Measurements from ENCODE around the gene CCT5. TPM values are rescaled to one million over a fixed set of nuclear protein-coding genes. Genes with fewer than 3 reads are reported as not detected.
"Not testable (repeated sequence)": the region's sequence is repeated elsewhere in the genome, so short reads cannot be mapped to it uniquely, and the experiment has no call there.

Gene CCT5
- total RNA-seq, 4 donors from 2014 or later, result 100 to 165 (median 142) TPM

DNA sequence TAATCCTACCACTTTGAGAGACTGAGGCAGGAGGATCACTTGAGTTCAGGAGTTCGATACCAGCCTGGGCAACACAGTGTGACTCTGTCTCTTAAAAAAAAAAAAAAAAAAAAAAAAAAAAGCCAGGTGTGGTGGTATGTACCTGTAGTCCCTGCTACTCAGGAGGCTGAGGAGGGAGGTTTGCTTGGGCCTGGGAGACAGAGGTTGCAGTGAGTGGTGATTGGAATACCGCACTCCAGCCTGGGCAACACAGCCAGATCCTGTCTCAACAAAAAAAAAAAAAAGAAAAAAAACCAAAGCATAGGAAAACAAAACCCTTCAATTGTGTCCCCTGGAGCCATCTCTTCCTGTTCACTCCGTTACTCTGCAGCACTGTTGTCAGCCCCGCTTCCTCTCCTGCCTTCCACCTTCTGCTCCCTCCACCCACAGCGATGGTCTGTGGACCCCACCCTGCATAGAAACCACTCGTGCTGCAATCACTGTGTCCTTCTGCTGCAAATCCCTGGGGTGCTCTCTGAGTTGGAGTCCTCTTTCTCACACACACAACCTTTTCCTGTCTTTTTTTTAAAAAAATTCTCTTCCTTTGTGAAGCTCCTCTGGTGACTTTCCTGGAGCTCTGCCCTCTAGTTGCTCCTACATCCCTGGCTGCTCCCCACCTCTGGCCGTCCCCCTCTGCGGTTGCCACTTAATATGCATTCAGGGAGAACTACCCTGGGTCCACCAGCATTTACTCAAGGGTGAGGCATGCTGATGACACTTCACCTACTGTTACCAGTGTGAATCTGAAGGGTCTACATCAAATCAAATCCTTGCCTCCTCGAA lies 22.2 kb downstream of the CCT5 start:
- intact Hi-C loops (cut with DNase I), result no loop called here
- Histone ChIP-seq H3K9me3 (no peaks in the 10 kb centered on the region), H3K36me3 (no peaks in the 10 kb centered on the region)

DNA sequence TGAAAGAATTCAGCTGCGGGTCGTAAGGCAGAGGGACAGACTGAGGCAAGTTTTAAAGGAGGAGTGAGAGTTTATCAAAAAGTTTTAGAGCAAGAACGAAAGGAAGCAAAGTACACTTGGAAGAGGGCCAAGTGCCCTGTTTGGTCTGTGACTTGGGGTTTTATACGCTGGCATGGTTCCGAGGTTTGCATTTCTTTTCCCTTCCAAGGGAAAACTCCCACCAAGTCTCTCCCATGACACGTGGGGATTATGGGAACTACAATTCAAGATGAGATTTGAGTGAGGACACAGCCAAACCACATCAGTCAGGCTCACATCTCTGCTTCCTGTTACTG lies 22.8 kb downstream of the CCT5 start:
- H3K9me3 ChIP-seq; DNase-seq (ENCODE audit: extremely low spot score); H3K27me3 ChIP-seq; H3K4me1 ChIP-seq; H3K4me3 ChIP-seq; intact Hi-C loops (cut with DNase I); H3K36me3 ChIP-seq; H3K27ac ChIP-seq (replicated peaks in 1 of 4): not testable (repeated sequence)
- WGBS, result 81% methylated on average over 6 of the region's 6 CpGs

More for the DNA sequence above, 22.2 kb downstream of the CCT5 start:
- no peak overlapping the region for H3K27ac ChIP-seq (replicated peaks in 1 of 4)
- no peaks in the 10 kb centered on the region for H3K4me1 ChIP-seq
- no peak for DNase-seq (ENCODE audit: extremely low spot score)
- no peak for TF ChIP-seq POLR2AphosphoS5 (IDR thresholded peaks at IDR 0.05)
- TF ChIP-seq, protein P1, sequence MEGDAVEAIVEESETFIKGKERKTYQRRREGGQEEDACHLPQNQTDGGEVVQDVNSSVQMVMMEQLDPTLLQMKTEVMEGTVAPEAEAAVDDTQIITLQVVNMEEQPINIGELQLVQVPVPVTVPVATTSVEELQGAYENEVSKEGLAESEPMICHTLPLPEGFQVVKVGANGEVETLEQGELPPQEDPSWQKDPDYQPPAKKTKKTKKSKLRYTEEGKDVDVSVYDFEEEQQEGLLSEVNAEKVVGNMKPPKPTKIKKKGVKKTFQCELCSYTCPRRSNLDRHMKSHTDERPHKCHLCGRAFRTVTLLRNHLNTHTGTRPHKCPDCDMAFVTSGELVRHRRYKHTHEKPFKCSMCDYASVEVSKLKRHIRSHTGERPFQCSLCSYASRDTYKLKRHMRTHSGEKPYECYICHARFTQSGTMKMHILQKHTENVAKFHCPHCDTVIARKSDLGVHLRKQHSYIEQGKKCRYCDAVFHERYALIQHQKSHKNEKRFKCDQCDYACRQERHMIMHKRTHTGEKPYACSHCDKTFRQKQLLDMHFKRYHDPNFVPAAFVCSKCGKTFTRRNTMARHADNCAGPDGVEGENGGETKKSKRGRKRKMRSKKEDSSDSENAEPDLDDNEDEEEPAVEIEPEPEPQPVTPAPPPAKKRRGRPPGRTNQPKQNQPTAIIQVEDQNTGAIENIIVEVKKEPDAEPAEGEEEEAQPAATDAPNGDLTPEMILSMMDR (IDR thresholded peaks at IDR 0.05), result no peak
- TF ChIP-seq POLR2A (IDR thresholded peaks at IDR 0.05; ENCODE audit: low read depth), result no peak
- TF ChIP-seq EP300 (IDR thresholded peaks at IDR 0.05), result no peak
- no peaks in the 10 kb centered on the region for H3K27me3 ChIP-seq
- 75% methylated on average over 9 of the region's 9 CpGs for WGBS
- no peak overlapping the region for H3K4me3 ChIP-seq

DNA sequence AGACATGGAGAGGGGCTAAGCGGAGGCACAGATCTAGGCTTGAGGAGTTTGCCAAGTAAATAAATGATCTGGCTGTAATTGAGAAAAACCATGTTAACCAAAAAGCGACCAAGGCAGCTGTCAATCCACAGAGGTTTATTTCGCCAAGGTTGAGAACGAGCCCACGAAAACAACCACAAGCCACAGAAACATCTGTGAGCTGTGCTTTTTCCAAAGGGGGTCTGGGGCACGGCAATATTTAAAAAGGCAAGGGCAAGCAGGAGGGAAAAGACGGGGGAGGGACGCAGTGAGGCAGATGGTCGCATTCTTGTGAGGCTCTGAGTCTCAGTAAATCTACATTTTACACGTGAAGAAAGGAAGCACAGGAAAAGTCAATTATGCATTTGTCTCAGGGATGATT lies 25.4 kb downstream of the CCT5 start:
- 79% methylated on average over 10 of the region's 10 CpGs for WGBS
- TF ChIP-seq POLR2AphosphoS5 (IDR thresholded peaks at IDR 0.05) (no peak), EP300 (IDR thresholded peaks at IDR 0.05) (no peak), POLR2A (IDR thresholded peaks at IDR 0.05; ENCODE audit: low read depth) (no peak)
- TF ChIP-seq, protein P1 (IDR thresholded peaks at IDR 0.05), result no peak
- H3K27ac ChIP-seq (replicated peaks in 1 of 4), result no peak overlapping the region
- H3K4me3 ChIP-seq, result no peak overlapping the region
- no peaks in the 10 kb centered on the region for H3K4me1 ChIP-seq
- H3K9me3 ChIP-seq, result no peaks in the 10 kb centered on the region
- peaks cover 0 to 20% (median 5%) of the 10 kb centered on the region in 4 donors for H3K36me3 ChIP-seq
- intact Hi-C loops (cut with DNase I), result no loop called here
- DNase-seq (ENCODE audit: extremely low spot score), result no peak
- H3K27me3 ChIP-seq, result no peaks in the 10 kb centered on the region

DNA sequence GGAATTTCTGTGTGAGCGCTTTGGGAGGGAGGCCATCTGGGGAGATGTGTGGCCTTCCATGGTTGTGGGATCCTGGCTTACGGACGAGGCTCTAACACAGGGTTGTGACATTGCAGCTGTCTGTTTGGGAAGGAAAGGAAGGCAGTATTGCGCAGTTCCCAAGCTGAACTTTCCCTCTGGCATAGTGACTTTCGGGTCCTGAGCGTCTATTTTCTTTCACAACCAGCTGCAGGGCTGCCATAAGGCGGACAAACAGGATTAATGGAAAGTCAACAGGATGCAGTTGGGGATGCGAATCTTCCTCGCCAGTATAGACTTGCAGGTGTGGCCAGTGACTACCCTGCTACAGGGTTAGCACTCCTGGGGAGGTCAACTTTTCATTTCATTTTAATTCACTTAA lies 25.9 kb downstream of the CCT5 start:
- no peak overlapping the region for H3K4me3 ChIP-seq
- H3K27ac ChIP-seq (replicated peaks in 1 of 4), result no peak overlapping the region
- intact Hi-C loops (cut with DNase I), result no loop called here
- H3K4me1 ChIP-seq, result no peaks in the 10 kb centered on the region
- no peaks in the 10 kb centered on the region for H3K27me3 ChIP-seq
- peaks cover 0 to 23% (median 5%) of the 10 kb centered on the region in 4 donors for H3K36me3 ChIP-seq
- TF ChIP-seq POLR2AphosphoS5 (IDR thresholded peaks at IDR 0.05) (no peak), POLR2A (IDR thresholded peaks at IDR 0.05; ENCODE audit: low read depth) (no peak), EP300 (IDR thresholded peaks at IDR 0.05) (no peak)
- TF ChIP-seq, protein P1 (IDR thresholded peaks at IDR 0.05), result no peak
- H3K9me3 ChIP-seq, result no peaks in the 10 kb centered on the region
- DNase-seq (ENCODE audit: extremely low spot score), result no peak
- 77% methylated on average over 9 of the region's 9 CpGs for WGBS

DNA sequence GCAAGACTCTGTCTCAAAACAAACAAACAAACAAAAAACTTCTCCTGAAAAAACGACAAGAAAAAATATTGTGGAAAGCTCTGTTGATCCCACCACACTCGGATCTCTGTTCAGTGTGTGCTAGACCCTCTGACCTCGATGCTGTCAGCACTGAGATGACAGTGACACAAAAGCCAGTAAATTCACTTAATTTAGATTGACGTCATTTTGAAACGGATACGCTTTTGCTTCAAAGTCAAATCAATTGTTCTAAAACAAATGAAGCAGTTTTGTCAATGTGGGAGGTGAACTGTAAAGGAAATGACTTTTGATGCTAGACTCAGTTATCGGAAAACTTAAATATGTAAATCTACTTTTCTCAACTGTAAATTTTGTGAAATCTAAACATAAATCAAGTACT lies 26.6 kb downstream of the CCT5 start:
- H3K27ac ChIP-seq (replicated peaks in 1 of 4), result no peak overlapping the region
- H3K4me1 ChIP-seq, result no peaks in the 10 kb centered on the region
- intact Hi-C loops (cut with DNase I), result no loop called here
- H3K27me3 ChIP-seq, result no peaks in the 10 kb centered on the region
- TF ChIP-seq EP300 (IDR thresholded peaks at IDR 0.05) (no peak), POLR2AphosphoS5 (IDR thresholded peaks at IDR 0.05) (no peak), POLR2A (IDR thresholded peaks at IDR 0.05; ENCODE audit: low read depth) (no peak)
- TF ChIP-seq, protein P1 (IDR thresholded peaks at IDR 0.05), result no peak
- H3K9me3 ChIP-seq, result no peaks in the 10 kb centered on the region
- peaks cover 0 to 23% (median 5%) of the 10 kb centered on the region in 4 donors for H3K36me3 ChIP-seq
- DNase-seq (ENCODE audit: extremely low spot score), result no peak
- H3K4me3 ChIP-seq, result no peak overlapping the region
- WGBS, result 80% methylated on average over 7 of the region's 7 CpGs

Data from esophagus muscularis mucosa (tissue), 4 donors.